Liver (tissue), 9 donors: Measurements from ENCODE around the gene PPFIBP2. TPM values are rescaled to one million over a fixed set of nuclear protein-coding genes. Genes with fewer than 3 reads are reported as not detected.
A peak's percentile ranks its signal among the peaks of the same experiment; 100 is the strongest.

Experiments
- DNase-seq: peaks from one replicate; pipeline ENCODE4 v3.0.0-alpha.2; 2017; ENCODE audit warnings: low spot score
- H3K27ac ChIP-seq, 2 donors: one replicate each; pipeline ENCODE4 v1.7.0; 2013; ENCODE audit warnings: inconsistent platforms in 2 of 2, low read length in 2 of 2, control low read depth in 1 of 2, low read depth in 1 of 2, mild to moderate bottlenecking in 1 of 2
- H3K27me3 ChIP-seq, 4 donors: one replicate each; pipeline versions ENCODE4 v1.6.1 to v1.7.0; 2013; ENCODE audit warnings: low read length in 3 of 4, inconsistent platforms in 1 of 4, mild to moderate bottlenecking in 1 of 4, moderate library complexity in 1 of 4; ENCODE audit not compliant: control insufficient read depth in 4 of 4, insufficient read depth in 4 of 4
- H3K36me3 ChIP-seq, 4 donors: one replicate each; pipeline versions ENCODE4 v1.6.1 to v1.7.0; 2013; ENCODE audit warnings: low read length in 3 of 4, mild to moderate bottlenecking in 3 of 4, low read depth in 1 of 4, moderate library complexity in 1 of 4; ENCODE audit not compliant: control insufficient read depth in 4 of 4, insufficient read depth in 3 of 4
- H3K4me1 ChIP-seq, 4 donors: one replicate each; pipeline versions ENCODE4 v1.6.1 to v1.7.0; 2013; ENCODE audit warnings: low read length in 3 of 4, mild to moderate bottlenecking in 3 of 4, moderate library complexity in 1 of 4; ENCODE audit not compliant: control insufficient read depth in 4 of 4, insufficient read depth in 4 of 4
- H3K4me3 ChIP-seq, 3 donors: one replicate each; pipeline versions ENCODE4 v1.6.1 to v1.7.0; 2013; ENCODE audit warnings: low read length in 3 of 3, control low read depth in 1 of 3, low read depth in 1 of 3, mild to moderate bottlenecking in 1 of 3
- H3K9ac ChIP-seq, 2 donors: one replicate each; pipeline ENCODE4 v1.7.0; 2013; ENCODE audit warnings: low read length in 2 of 2, mild to moderate bottlenecking in 2 of 2, moderate library complexity in 2 of 2, control low read depth in 1 of 2, low read depth in 1 of 2
- H3K9me3 ChIP-seq, 4 donors: one replicate each; pipeline versions ENCODE4 v1.6.1 to v1.7.0; 2013; ENCODE audit warnings: low read length in 3 of 4; ENCODE audit not compliant: control insufficient read depth in 4 of 4
- ATF3 ChIP-seq: IDR thresholded peaks from 2 replicates; pipeline ENCODE4 v1.6.1; 2016; ENCODE audit warnings: antibody characterized with exemption
- CTCF ChIP-seq: fragments of 150-350 bp; IDR thresholded peaks from 2 replicates; pipeline ENCODE4 v1.5.1; 2017; ENCODE audit warnings: improper control_type of control experiment, low read depth, low read length; ENCODE audit not compliant: missing input control
- EGR1 ChIP-seq, 2 donors: IDR thresholded peaks; 2 replicates each; pipeline ENCODE4 v1.6.1; 2016 to 2018; ENCODE audit warnings: antibody characterized with exemption in 2 of 2, low read depth in 2 of 2
- FOXA1 ChIP-seq: IDR thresholded peaks from 2 replicates; pipeline ENCODE4 v1.6.1; 2016; ENCODE audit warnings: antibody characterized with exemption
- FOXA2 ChIP-seq: IDR thresholded peaks from 2 replicates; pipeline ENCODE4 v1.6.1; 2016; ENCODE audit warnings: antibody characterized with exemption
- GABPA ChIP-seq, 2 donors: IDR thresholded peaks in 1 of 2; conservative IDR thresholded peaks in 1 of 2; 2 replicates each; pipeline ENCODE4 v1.6.1; 2016; ENCODE audit warnings: antibody characterized with exemption in 2 of 2, mild to moderate bottlenecking in 1 of 2, moderate library complexity in 1 of 2
- HNF4A ChIP-seq, 2 donors: conservative IDR thresholded peaks; 2 replicates each; pipeline ENCODE4 v1.6.1; 2016; ENCODE audit warnings: antibody characterized with exemption in 2 of 2, mild to moderate bottlenecking in 2 of 2
- HNF4G ChIP-seq: IDR thresholded peaks from 2 replicates; pipeline ENCODE4 v1.6.1; 2016; ENCODE audit warnings: antibody characterized with exemption
- JUND ChIP-seq, 2 donors: IDR thresholded peaks; 2 replicates each; pipeline ENCODE4 v1.6.1; 2016; ENCODE audit warnings: antibody characterized with exemption in 2 of 2
- MAX ChIP-seq: IDR thresholded peaks from 2 replicates; pipeline ENCODE4 v1.6.1; 2016; ENCODE audit warnings: antibody characterized with exemption
- NR2F2 ChIP-seq: IDR thresholded peaks from 2 replicates; pipeline ENCODE4 v1.6.1; 2016; ENCODE audit warnings: antibody characterized with exemption
- RAD21 ChIP-seq, 2 donors: IDR thresholded peaks; 2 replicates each; pipeline ENCODE4 v1.6.1; 2016; ENCODE audit warnings: antibody characterized with exemption in 2 of 2, mild to moderate bottlenecking in 2 of 2
- REST ChIP-seq: IDR thresholded peaks from 2 replicates; pipeline ENCODE4 v1.6.1; 2016; ENCODE audit warnings: antibody characterized with exemption, mild to moderate bottlenecking
- RXRA ChIP-seq, 2 donors: IDR thresholded peaks; 2 replicates each; pipeline ENCODE4 v1.6.1; 2017 to 2018; ENCODE audit warnings: antibody characterized with exemption in 2 of 2, mild to moderate bottlenecking in 1 of 2
- SP1 ChIP-seq: IDR thresholded peaks from 2 replicates; pipeline ENCODE4 v1.6.1; 2018; ENCODE audit warnings: antibody characterized with exemption, mild to moderate bottlenecking
- TAF1 ChIP-seq: conservative IDR thresholded peaks from 2 replicates; pipeline ENCODE4 v1.6.1; 2016; ENCODE audit warnings: antibody characterized with exemption, mild to moderate bottlenecking
- YY1 ChIP-seq: IDR thresholded peaks from 2 replicates; pipeline ENCODE4 v1.6.1; 2016; ENCODE audit warnings: antibody characterized with exemption, mild to moderate bottlenecking
- ZBTB33 ChIP-seq: IDR thresholded peaks from 2 replicates; pipeline ENCODE4 v1.6.1; 2016; ENCODE audit warnings: antibody characterized with exemption
- WGBS: extraction: QIAGEN DNeasy Blood & Tissue Kit; methylation state at CpG from one replicate; pipeline ENCODE4 v1.1.7; 2013; 5-methylcytosine and 5-hydroxymethylcytosine counted together
- polyA plus RNA-seq, 2 donors: library from polyadenylated mRNA; stranded (reverse) in 1 of 2; unstranded in 1 of 2; fragments of 200-250 nt in 1 of 2; fragments of >200 nt in 1 of 2; fragmentation: Nextera tagmentation in 1 of 2; extraction: Ambion mirVana in 1 of 2; gene quantifications; one replicate each; pipeline versions ENCODE4 v1.2.1 to v1.2.3, GENCODE V29; 2013 to 2015
- total RNA-seq, 2 donors: library from RNA; depleted of rRNA; stranded (reverse); fragments of >200 nt; gene quantifications; one replicate each; pipeline ENCODE4 v1.2.3, GENCODE V29; 2014
- donor health status: healthy.
- donor health status: healthy.
- donor health status: healthy.
- donor health status: healthy.
- donor health status: healthy.

Gene PPFIBP2
- total and polyA plus RNA-seq, 4 donors = 19.6 to 80.0 (median 23.2) TPM

GRCh38 chr11:7572001-7572712 is 58.4 kb downstream of the PPFIBP2 start:
- H3K27ac ChIP-seq = peak overlapping the region; percentile 81 to 92
- WGBS = 26% methylated on average over 4 of the region's 4 CpGs
- H3K4me3 ChIP-seq = no peak overlapping the region
- peaks cover 20 to 59% (median 43%) of the 10 kb centered on the region in 4 donors for H3K4me1 ChIP-seq
- no peak for DNase-seq
- TF ChIP-seq RAD21 (IDR thresholded peaks at IDR 0.05) = peak in 1 of 2 donors; percentile 16
- TF ChIP-seq MAX = peak; percentile 35
- TF ChIP-seq RXRA (IDR thresholded peaks at IDR 0.05) = peak; percentile 35 to 57
- TF ChIP-seq SP1 = peak; percentile 81
- TF ChIP-seq REST = no peak
- TF ChIP-seq HNF4A (conservative IDR thresholded peaks at IDR 0.05) = peak; percentile 54 to 56
- TF ChIP-seq CTCF = no peak
- TF ChIP-seq ATF3 = no peak
- TF ChIP-seq YY1 = peak; percentile 4
- TF ChIP-seq ZBTB33 = no peak
- TF ChIP-seq GABPA (IDR thresholded peaks at IDR 0.05 in 1 of 2, conservative IDR thresholded peaks at IDR 0.05 in 1 of 2) = no peak
- no peak for TF ChIP-seq JUND (IDR thresholded peaks at IDR 0.05)
- TF ChIP-seq EGR1 (IDR thresholded peaks at IDR 0.05; ENCODE audit: low read depth in 2 of 2) = peak in 1 of 2 donors; percentile 13
- no peak for TF ChIP-seq TAF1
- TF ChIP-seq FOXA1 = no peak
- no peak for TF ChIP-seq FOXA2
- no peak for TF ChIP-seq NR2F2
- no peak for TF ChIP-seq HNF4G
- H3K9me3 ChIP-seq = no peaks in the 10 kb centered on the region
- H3K9ac ChIP-seq = peak overlapping the region; percentile 3 to 11
- H3K36me3 ChIP-seq = peaks cover 0 to 7% (median 5%) of the 10 kb centered on the region in 4 donors
- H3K27me3 ChIP-seq = no peaks in the 10 kb centered on the region
